HepG2 (cell line): ENCODE results near the gene TNP2. TPM values are rescaled to one million over a fixed set of nuclear protein-coding genes. Genes with fewer than 3 reads are reported as not detected.

Source experiments
- ARID4A ChIP-seq: sonication (generic); formaldehyde crosslinking; IDR thresholded peaks from 2 replicates; pipeline ENCODE4 v1.5.0; 2020; ENCODE audit warnings: mild to moderate bottlenecking, missing genetic modification reagents, borderline replicate concordance
- FOXO1 ChIP-seq: sonication (generic); formaldehyde crosslinking; IDR thresholded peaks from 2 replicates; pipeline ENCODE4 v1.4.0; 2020; ENCODE audit warnings: missing genetic modification reagents
- HMG20A ChIP-seq: IDR thresholded peaks from 2 replicates; pipeline ENCODE4 v1.6.1; 2016; ENCODE audit warnings: borderline replicate concordance
- ISX ChIP-seq: sonication (generic); formaldehyde crosslinking; conservative IDR thresholded peaks from 2 replicates; pipeline ENCODE4 v1.5.0; 2020; ENCODE audit warnings: missing genetic modification reagents
- KAT2B ChIP-seq: fragments of 150-350 bp; IDR thresholded peaks from 2 replicates; pipeline ENCODE4 v1.6.1; 2014; ENCODE audit warnings: low read depth, low read length, borderline replicate concordance
- MLX ChIP-seq: IDR thresholded peaks from 2 replicates; pipeline ENCODE4 v1.6.1; 2016
- NR2F1 ChIP-seq, 2 experiments: fragments of 450-650 bp in 1 of 2; formaldehyde crosslinking in 1 of 2; IDR thresholded peaks; 2 replicates each; pipeline versions ENCODE4 v1.5.0 to v1.6.1; 2016 to 2020; ENCODE audit warnings: mild to moderate bottlenecking in 1 of 2, missing compliant biosample characterization in 1 of 2, missing genetic modification reagents in 1 of 2, moderate library complexity in 1 of 2
- SALL1 ChIP-seq: sonication (generic); formaldehyde crosslinking; IDR thresholded peaks from 2 replicates; pipeline ENCODE4 v1.8.0; 2022; ENCODE audit warnings: mild to moderate bottlenecking, missing genetic modification reagents
- SNAPC2 ChIP-seq: sonication (generic); formaldehyde crosslinking; IDR thresholded peaks from 2 replicates; pipeline ENCODE4 v1.8.1; 2022; ENCODE audit warnings: mild to moderate bottlenecking, missing genetic modification reagents
- TCF7 ChIP-seq: sonication (generic); IDR thresholded peaks from 2 replicates; pipeline ENCODE4 v1.6.1; 2016; ENCODE audit warnings: antibody characterized with exemption, low read depth
- ZFY ChIP-seq: sonication (generic); formaldehyde crosslinking; IDR thresholded peaks from 2 replicates; pipeline ENCODE4 v1.4.0; 2020; ENCODE audit warnings: missing genetic modification reagents
- ZNF333 ChIP-seq: sonication (generic); formaldehyde crosslinking; IDR thresholded peaks from 2 replicates; pipeline ENCODE4 v1.4.0; 2020; ENCODE audit warnings: mild to moderate bottlenecking, missing genetic modification reagents, borderline replicate concordance
- ZNF354B ChIP-seq: sonication (generic); formaldehyde crosslinking; IDR thresholded peaks from 2 replicates; pipeline ENCODE4 v1.8.0; 2022; ENCODE audit warnings: mild to moderate bottlenecking, missing genetic modification reagents
- ZNF546 ChIP-seq: sonication (generic); formaldehyde crosslinking; conservative IDR thresholded peaks from 2 replicates; pipeline ENCODE4 v1.8.1; 2023; ENCODE audit warnings: mild to moderate bottlenecking, missing genetic modification reagents
- ZNF644 ChIP-seq: IDR thresholded peaks from 2 replicates; pipeline ENCODE4 v1.6.1; 2016; ENCODE audit warnings: low read depth
- polyA plus RNA-seq, 8 experiments: library from polyadenylated mRNA; depleted of rRNA in 3 of 8; stranded (reverse) in 7 of 8; unstranded in 1 of 8; fragments of >200 nt; fragmentation: Illumina TruSeq in 4 of 8; extraction: Trizol in 4 of 8; gene quantifications; 2 replicates each; pipeline versions ENCODE4 v1.2.1 to v1.2.3, GENCODE V29; 2011 to 2016; ENCODE audit warnings: low read depth in 4 of 8, missing spikeins in 1 of 8, mixed read lengths in 1 of 8; ENCODE audit not compliant: insufficient read depth in 1 of 8
- total RNA-seq, 5 experiments: library from RNA; depleted of rRNA; stranded (reverse); fragments of >200 nt; fragmentation: Illumina TruSeq; extraction: Trizol; gene quantifications; 2 replicates each; pipeline ENCODE4 v1.2.3, GENCODE V29; 2016; ENCODE audit warnings: low read depth in 1 of 5
- TF ChIP-seq, protein P1 (sequence below): sonication (generic); formaldehyde crosslinking; IDR thresholded peaks from 2 replicates; pipeline ENCODE4 v1.5.1; 2020; ENCODE audit warnings: mild to moderate bottlenecking, missing genetic modification reagents, borderline replicate concordance
- TF ChIP-seq, protein P2 (sequence below): sonication (generic); formaldehyde crosslinking; IDR thresholded peaks from 2 replicates; pipeline ENCODE4 v1.4.0; 2020; ENCODE audit warnings: missing genetic modification reagents
- TF ChIP-seq, protein P3 (sequence below): sonication (generic); formaldehyde crosslinking; IDR thresholded peaks from 2 replicates; pipeline ENCODE4 v1.9.0; 2022; ENCODE audit warnings: low read depth, missing genetic modification reagents

The TNP2 gene
- total and polyA plus RNA-seq, 2 of the 13 experiments (the other 11 are each of a cell fraction or from before 2014, with no cell fraction given): not detected

- TF ChIP-seq, protein P1, sequence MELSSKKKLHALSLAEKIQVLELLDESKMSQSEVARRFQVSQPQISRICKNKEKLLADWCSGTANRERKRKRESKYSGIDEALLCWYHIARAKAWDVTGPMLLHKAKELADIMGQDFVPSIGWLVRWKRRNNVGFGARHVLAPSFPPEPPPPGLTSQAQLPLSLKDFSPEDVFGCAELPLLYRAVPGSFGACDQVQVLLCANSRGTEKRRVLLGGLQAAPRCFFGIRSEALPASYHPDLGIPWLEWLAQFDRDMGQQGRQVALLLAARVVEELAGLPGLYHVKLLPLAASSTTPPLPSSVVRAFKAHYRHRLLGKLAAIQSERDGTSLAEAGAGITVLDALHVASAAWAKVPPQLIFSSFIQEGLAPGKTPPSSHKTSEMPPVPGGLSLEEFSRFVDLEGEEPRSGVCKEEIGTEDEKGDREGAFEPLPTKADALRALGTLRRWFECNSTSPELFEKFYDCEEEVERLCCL (CRISPR knock-in tag): no peak
- TF ChIP-seq TCF7 (no peak), NR2F1 (CRISPR knock-in tag; IDR thresholded peaks at IDR 0.05) (peak in 1 of 2 experiments; percentile 79; a peak in 3 of 4 replicates), SNAPC2 (0 out of 2 replicates have a peak, but pooled peaks have one; percentile 29), FOXO1 (CRISPR knock-in tag) (0 out of 2 replicates have a peak, but pooled peaks have one; percentile 11), ZNF546 (CRISPR knock-in tag) (peak; percentile 59; the same call in 1 of the 2 replicates), ZNF354B (CRISPR knock-in tag) (peak; percentile 28; the same call in 1 of the 2 replicates), HMG20A (CRISPR knock-in tag) (0 out of 2 replicates have a peak, but pooled peaks have one; percentile 13), ZNF333 (no peak), ISX (no peak), KAT2B (no peak), SALL1 (peak; percentile 52; the same call in 1 of the 2 replicates), MLX (CRISPR knock-in tag) (no peak), ZFY (no peak), ZNF644 (CRISPR knock-in tag) (no peak), ARID4A (no peak)
- TF ChIP-seq, protein P2, sequence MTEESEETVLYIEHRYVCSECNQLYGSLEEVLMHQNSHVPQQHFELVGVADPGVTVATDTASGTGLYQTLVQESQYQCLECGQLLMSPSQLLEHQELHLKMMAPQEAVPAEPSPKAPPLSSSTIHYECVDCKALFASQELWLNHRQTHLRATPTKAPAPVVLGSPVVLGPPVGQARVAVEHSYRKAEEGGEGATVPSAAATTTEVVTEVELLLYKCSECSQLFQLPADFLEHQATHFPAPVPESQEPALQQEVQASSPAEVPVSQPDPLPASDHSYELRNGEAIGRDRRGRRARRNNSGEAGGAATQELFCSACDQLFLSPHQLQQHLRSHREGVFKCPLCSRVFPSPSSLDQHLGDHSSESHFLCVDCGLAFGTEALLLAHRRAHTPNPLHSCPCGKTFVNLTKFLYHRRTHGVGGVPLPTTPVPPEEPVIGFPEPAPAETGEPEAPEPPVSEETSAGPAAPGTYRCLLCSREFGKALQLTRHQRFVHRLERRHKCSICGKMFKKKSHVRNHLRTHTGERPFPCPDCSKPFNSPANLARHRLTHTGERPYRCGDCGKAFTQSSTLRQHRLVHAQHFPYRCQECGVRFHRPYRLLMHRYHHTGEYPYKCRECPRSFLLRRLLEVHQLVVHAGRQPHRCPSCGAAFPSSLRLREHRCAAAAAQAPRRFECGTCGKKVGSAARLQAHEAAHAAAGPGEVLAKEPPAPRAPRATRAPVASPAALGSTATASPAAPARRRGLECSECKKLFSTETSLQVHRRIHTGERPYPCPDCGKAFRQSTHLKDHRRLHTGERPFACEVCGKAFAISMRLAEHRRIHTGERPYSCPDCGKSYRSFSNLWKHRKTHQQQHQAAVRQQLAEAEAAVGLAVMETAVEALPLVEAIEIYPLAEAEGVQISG (CRISPR knock-in tag): peak; percentile 21; the same call in 1 of the 2 replicates
- TF ChIP-seq, protein P3, sequence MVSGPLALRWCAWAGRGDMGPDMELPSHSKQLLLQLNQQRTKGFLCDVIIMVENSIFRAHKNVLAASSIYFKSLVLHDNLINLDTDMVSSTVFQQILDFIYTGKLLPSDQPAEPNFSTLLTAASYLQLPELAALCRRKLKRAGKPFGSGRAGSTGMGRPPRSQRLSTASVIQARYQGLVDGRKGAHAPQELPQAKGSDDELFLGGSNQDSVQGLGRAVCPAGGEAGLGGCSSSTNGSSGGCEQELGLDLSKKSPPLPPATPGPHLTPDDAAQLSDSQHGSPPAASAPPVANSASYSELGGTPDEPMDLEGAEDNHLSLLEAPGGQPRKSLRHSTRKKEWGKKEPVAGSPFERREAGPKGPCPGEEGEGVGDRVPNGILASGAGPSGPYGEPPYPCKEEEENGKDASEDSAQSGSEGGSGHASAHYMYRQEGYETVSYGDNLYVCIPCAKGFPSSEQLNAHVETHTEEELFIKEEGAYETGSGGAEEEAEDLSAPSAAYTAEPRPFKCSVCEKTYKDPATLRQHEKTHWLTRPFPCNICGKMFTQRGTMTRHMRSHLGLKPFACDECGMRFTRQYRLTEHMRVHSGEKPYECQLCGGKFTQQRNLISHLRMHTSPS (CRISPR knock-in tag): 0 out of 2 replicates have a peak, but pooled peaks have one; percentile 51
These were observed 23.1 kb upstream of the TNP2 start (continued) for GRCh38 chr16:11292076-11292748.
